GM23338 (cell line): ENCODE measurements around the gene MRAP. TPM values are rescaled to one million over a fixed set of nuclear protein-coding genes. Genes with fewer than 3 reads are reported as not detected.
A peak's percentile ranks its signal among the peaks of the same experiment; 100 is the strongest.

ENCODE experiments used
- ATAC-seq: fragments of 200-7000 bp; cut with Tn5 transposase; 3 replicates; pipeline ENCODE4 v1.9.1; 2020
- DNase-seq: peaks from one replicate; pipeline ENCODE4 v3.0.0-alpha.2; 2015; ENCODE audit warnings: low spot score
- H2AFZ ChIP-seq: fragments of 200-600 bp; sonication (generic); 2 replicates; pipeline ENCODE4 v1.8.0; 2016; ENCODE audit warnings: antibody characterized with exemption, mild to moderate bottlenecking, moderate library complexity
- H3F3A ChIP-seq: fragments of 200-600 bp; sonication (generic); replicated peaks from 2 replicates; pipeline ENCODE4 v1.8.0; 2017; ENCODE audit warnings: antibody characterized with exemption, mixed run types, low read depth
- H3K27ac ChIP-seq: fragments of 200-600 bp; sonication (generic); 2 replicates; pipeline ENCODE4 v1.6.1; 2016; ENCODE audit warnings: low read depth
- H3K27me3 ChIP-seq: fragments of 200-600 bp; sonication (generic); 2 replicates; pipeline ENCODE4 v1.8.0; 2016; ENCODE audit warnings: mild to moderate bottlenecking, mixed run types, moderate library complexity; ENCODE audit not compliant: insufficient read depth
- H3K36me3 ChIP-seq: fragments of 200-600 bp; sonication (generic); 2 replicates; pipeline ENCODE4 v1.8.0; 2016; ENCODE audit warnings: mild to moderate bottlenecking; ENCODE audit not compliant: insufficient read depth
- H3K4me1 ChIP-seq: fragments of 200-600 bp; sonication (generic); 2 replicates; pipeline ENCODE4 v1.8.0; 2016; ENCODE audit warnings: mild to moderate bottlenecking, moderate library complexity; ENCODE audit not compliant: insufficient read depth
- H3K4me2 ChIP-seq: fragments of 200-600 bp; sonication (generic); 2 replicates; pipeline ENCODE4 v1.7.1; 2017; ENCODE audit warnings: mixed run types
- H3K4me3 ChIP-seq: fragments of 200-600 bp; sonication (generic); 2 replicates; pipeline ENCODE4 v1.6.1; 2016; ENCODE audit warnings: mixed run types
- H3K79me2 ChIP-seq: fragments of 200-600 bp; sonication (generic); replicated peaks from 2 replicates; pipeline ENCODE4 v1.8.0; 2017; ENCODE audit warnings: mild to moderate bottlenecking; ENCODE audit not compliant: insufficient read depth
- H3K9me2 ChIP-seq: fragments of 200-600 bp; sonication (generic); 2 replicates; pipeline ENCODE4 v1.8.0; 2017; ENCODE audit not compliant: insufficient read depth
- H4K20me1 ChIP-seq: fragments of 200-600 bp; sonication (generic); replicated peaks from 2 replicates; pipeline ENCODE4 v1.8.0; 2017; ENCODE audit warnings: mild to moderate bottlenecking; ENCODE audit not compliant: insufficient read depth
- H3K27ac Mint-ChIP-seq: 2 replicates; pipeline ENCODE4 v1.8.0; 2020; ENCODE audit warnings: inconsistent platforms, mild to moderate bottlenecking, moderate library complexity, mixed read lengths
- H3K27me3 Mint-ChIP-seq: 3 replicates; pipeline ENCODE4 v1.8.0; 2022; ENCODE audit warnings: low read depth, mild to moderate bottlenecking, moderate library complexity, mixed read lengths, inconsistent platforms; ENCODE audit not compliant: insufficient read depth, poor library complexity
- H3K36me3 Mint-ChIP-seq: 3 replicates; pipeline ENCODE4 v1.8.0; 2021; ENCODE audit warnings: low read depth, mild to moderate bottlenecking, inconsistent platforms, moderate library complexity, mixed read lengths
- H3K4me1 Mint-ChIP-seq: 3 replicates; pipeline ENCODE4 v1.8.0; 2020; ENCODE audit warnings: mild to moderate bottlenecking, inconsistent platforms, mixed read lengths
- H3K4me3 Mint-ChIP-seq: 3 replicates; pipeline ENCODE4 v1.8.0; 2021; ENCODE audit warnings: moderate library complexity, mild to moderate bottlenecking, inconsistent platforms, mixed read lengths
- H3K9me3 Mint-ChIP-seq: 3 replicates; pipeline ENCODE4 v1.8.0; 2020; ENCODE audit warnings: moderate library complexity, mild to moderate bottlenecking, inconsistent platforms, mixed read lengths
- CREB1 ChIP-seq: fragments of 250-450 bp; sonication (Bioruptor Pico); IDR thresholded peaks from 2 replicates; pipeline ENCODE4 v1.5.0; 2020; ENCODE audit warnings: low read depth, mild to moderate bottlenecking, moderate library complexity
- CTCF ChIP-seq, 2 experiments: fragments of 200-600 bp in 1 of 2; sonication (generic) in 1 of 2; conservative IDR thresholded peaks; 2 replicates each; pipeline versions ENCODE4 v1.5.1 to v1.6.1; 2016 to 2017; ENCODE audit warnings: antibody characterized with exemption in 2 of 2, low read depth in 2 of 2, mild to moderate bottlenecking in 2 of 2, moderate library complexity in 1 of 2
- EZH2 ChIP-seq: fragments of 200-600 bp; sonication (generic); IDR thresholded peaks from one replicate; pipeline ENCODE4 v1.8.0; 2017; ENCODE audit warnings: antibody characterized with exemption, mild to moderate bottlenecking, low read depth; ENCODE audit not compliant: unreplicated experiment
- EZH2phosphoT487 ChIP-seq: fragments of 200-600 bp; sonication (generic); IDR thresholded peaks from one replicate; pipeline ENCODE4 v1.8.1; 2018; ENCODE audit warnings: antibody characterized with exemption; ENCODE audit not compliant: unreplicated experiment
- JUNB ChIP-seq: IDR thresholded peaks from one replicate; pipeline ENCODE4 v1.6.1; 2016; ENCODE audit warnings: antibody characterized with exemption; ENCODE audit not compliant: unreplicated experiment
- POLR2AphosphoS5 ChIP-seq: IDR thresholded peaks from 2 replicates; pipeline ENCODE4 v1.6.1; 2016; ENCODE audit warnings: antibody characterized with exemption, low read depth
- REST ChIP-seq: IDR thresholded peaks from one replicate; pipeline ENCODE4 v1.6.1; 2018; ENCODE audit warnings: antibody characterized with exemption; ENCODE audit not compliant: unreplicated experiment
- STAT1 ChIP-seq: IDR thresholded peaks from one replicate; pipeline ENCODE4 v1.6.1; 2016; ENCODE audit warnings: antibody characterized with exemption; ENCODE audit not compliant: unreplicated experiment
- ZNF331 ChIP-seq: fragments of 250-450 bp; sonication (Bioruptor Pico); IDR thresholded peaks from 2 replicates; pipeline ENCODE4 v1.5.0; 2020; ENCODE audit warnings: low read depth, mild to moderate bottlenecking, moderate library complexity
- ZNF462 ChIP-seq: fragments of 250-450 bp; sonication (Bioruptor Pico); IDR thresholded peaks from 2 replicates; pipeline ENCODE4 v1.5.0; 2020; ENCODE audit warnings: mild to moderate bottlenecking, moderate library complexity
- polyA plus RNA-seq: library from polyadenylated mRNA; unstranded; fragments of >200 nt; fragmentation: Nextera tagmentation; extraction: Ambion mirVana; gene quantifications from 2 replicates; pipeline ENCODE4 v1.2.1, GENCODE V29; 2016
- total RNA-seq: library from RNA; depleted of rRNA; stranded (reverse); fragments of >200 nt; shearing (Covaris generic); gene quantifications from 2 replicates; pipeline ENCODE4 v1.2.3, GENCODE V29; 2014

The MRAP gene
- total and polyA plus RNA-seq, 2 experiments from 2014 or later, result 0.78 TPM; not detected in 1

- TF ChIP-seq CTCF (conservative IDR thresholded peaks at IDR 0.05; ENCODE audit: low read depth in 2 of 2), result no peak
- TF ChIP-seq POLR2AphosphoS5, result no peak
- TF ChIP-seq JUNB, result no peak
- no peak for TF ChIP-seq ZNF331 (CRISPR knock-in tag)
Measured at GRCh38 chr21:32330784-32331311, 32.2 kb downstream of the MRAP start (continued).

DNA sequence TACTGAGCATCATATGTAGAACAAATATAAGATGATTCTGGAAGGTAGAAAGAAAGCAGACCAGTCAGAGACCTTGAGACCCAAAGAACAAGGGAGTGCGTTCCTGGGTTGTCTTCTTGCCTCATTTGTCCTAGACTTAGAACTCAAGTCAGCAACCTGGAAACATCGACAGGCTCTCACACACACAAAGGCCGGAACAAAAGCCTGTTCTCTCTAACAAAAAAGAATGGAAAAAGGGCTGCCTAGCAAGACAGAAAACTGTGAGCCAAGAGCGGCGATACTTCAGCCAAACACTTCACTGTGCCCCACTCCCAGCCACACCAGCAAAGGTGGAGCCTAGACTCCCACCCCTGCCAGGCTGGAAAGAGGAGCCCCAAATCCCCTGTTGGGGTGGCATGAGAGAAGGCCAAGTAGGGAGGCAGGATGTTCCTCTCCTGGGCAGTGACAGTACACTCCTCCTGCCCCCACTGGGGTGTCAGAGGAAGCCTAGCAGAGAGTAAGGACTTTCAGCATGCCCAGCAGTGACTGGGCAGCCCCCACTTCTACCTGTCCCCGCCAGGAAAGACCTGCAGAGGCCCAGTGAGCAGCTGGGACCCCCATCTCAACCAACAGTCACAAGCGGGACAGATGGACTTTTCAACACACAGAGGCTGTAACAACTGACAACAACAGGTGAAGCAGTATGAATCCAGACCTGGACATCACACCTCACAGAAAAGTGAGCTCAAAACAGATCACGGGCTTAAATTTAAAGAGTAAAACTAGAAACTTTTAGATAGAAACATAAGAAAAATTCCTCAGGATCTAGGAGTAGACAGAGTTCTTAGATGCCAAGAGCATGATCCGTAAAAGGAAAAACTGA, 33.0 kb downstream of the MRAP start:
- no peak overlapping the region for H2AFZ ChIP-seq
- H3K36me3 ChIP-seq, result peaks cover 50% of the 10 kb centered on the region
- TF ChIP-seq JUNB, result no peak
- TF ChIP-seq REST, result no peak
- TF ChIP-seq POLR2AphosphoS5, result no peak
- TF ChIP-seq CREB1, result no peak
- TF ChIP-seq EZH2, result no peak
- TF ChIP-seq EZH2phosphoT487, result no peak
- no peak for TF ChIP-seq STAT1
- TF ChIP-seq ZNF331 (CRISPR knock-in tag), result no peak
- TF ChIP-seq ZNF462 (CRISPR knock-in tag), result no peak
- ATAC-seq (peak; percentile 42), DNase-seq (no peak)
- H3K4me3 ChIP-seq, result no peak overlapping the region
- peaks cover 83% of the 10 kb centered on the region for H3K36me3 Mint-ChIP-seq
- H3K9me2 ChIP-seq, result no peaks in the 10 kb centered on the region
- H3K27ac Mint-ChIP-seq, result no peak overlapping the region
- no peaks in the 10 kb centered on the region; the same call in 1 of the 2 replicates for H3K79me2 ChIP-seq
- no peak overlapping the region for H3K4me2 ChIP-seq
- no peaks in the 10 kb centered on the region for H3K4me1 ChIP-seq
- H4K20me1 ChIP-seq, result peaks cover 3% of the 10 kb centered on the region; the same call in 1 of the 2 replicates
- no peaks in the 10 kb centered on the region for H3F3A ChIP-seq
- peak overlapping the region; percentile 15 for H3K27ac ChIP-seq
- H3K9me3 Mint-ChIP-seq, result no peaks in the 10 kb centered on the region
- H3K27me3 ChIP-seq, result no peaks in the 10 kb centered on the region
- H3K27me3 Mint-ChIP-seq, result peaks cover 5% of the 10 kb centered on the region
- H3K4me3 Mint-ChIP-seq, result no peak overlapping the region
- peaks cover 25% of the 10 kb centered on the region for H3K4me1 Mint-ChIP-seq
